Fibroblast of lung (primary cell): ENCODE measurements around the gene PWWP2B. TPM values are rescaled to one million over a fixed set of nuclear protein-coding genes. Genes with fewer than 3 reads are reported as not detected.

Experiments used
- DNase-seq, 2 donors: peaks; one replicate each; pipeline versions ENCODE4 v3.0.0 to v3.0.0-alpha.2; 2010; ENCODE audit warnings: low read depth in 2 of 2
- H2AFZ ChIP-seq: 2 replicates; pipeline ENCODE4 v1.5.1; 2012; ENCODE audit warnings: low read length, control low read depth, inconsistent platforms
- H3K27ac ChIP-seq: 2 replicates; pipeline ENCODE4 v1.5.1; 2011; ENCODE audit warnings: low read length, control low read depth; ENCODE audit not compliant: insufficient read depth
- H3K27me3 ChIP-seq: 2 replicates; pipeline ENCODE4 v1.5.1; 2011; ENCODE audit warnings: mild to moderate bottlenecking, low read length; ENCODE audit not compliant: control insufficient read depth, insufficient read depth
- H3K36me3 ChIP-seq: 2 replicates; pipeline ENCODE4 v1.5.1; 2011; ENCODE audit warnings: low read length; ENCODE audit not compliant: control insufficient read depth, insufficient read depth
- H3K4me1 ChIP-seq: 2 replicates; pipeline ENCODE4 v1.5.1; 2011; ENCODE audit warnings: low read length; ENCODE audit not compliant: control insufficient read depth, insufficient read depth; ENCODE audit errors: extremely low read depth
- H3K4me2 ChIP-seq: 2 replicates; pipeline ENCODE4 v1.5.1; 2011; ENCODE audit warnings: low read length, control low read depth; ENCODE audit not compliant: insufficient read depth; ENCODE audit errors: extremely low read depth
- H3K4me3 ChIP-seq, 4 experiments: fragments of 200-600 bp in 1 of 4; sonication (generic) in 1 of 4; replicated peaks in 1 of 4; 2 replicates each; pipeline ENCODE4 v1.5.1; 2011 to 2016; ENCODE audit warnings: low read length in 4 of 4, low read depth in 3 of 4, mild to moderate bottlenecking in 3 of 4, control low read depth in 2 of 4, inconsistent platforms in 1 of 4, mixed read lengths in 1 of 4; ENCODE audit not compliant: insufficient read depth in 1 of 4; ENCODE audit errors: control extremely low read depth in 1 of 4
- H3K79me2 ChIP-seq: 2 replicates; pipeline ENCODE4 v1.5.1; 2012; ENCODE audit warnings: mild to moderate bottlenecking, low read length, inconsistent platforms; ENCODE audit not compliant: control insufficient read depth, insufficient read depth
- H3K9ac ChIP-seq: 2 replicates; pipeline ENCODE4 v1.5.1; 2011; ENCODE audit warnings: mild to moderate bottlenecking, low read length, control low read depth; ENCODE audit not compliant: insufficient read depth
- H3K9me3 ChIP-seq: 2 replicates; pipeline ENCODE4 v1.5.1; 2012; ENCODE audit warnings: low read depth, low read length; ENCODE audit not compliant: control insufficient read depth, insufficient read depth
- H4K20me1 ChIP-seq: 2 replicates; pipeline ENCODE4 v1.5.1; 2011; ENCODE audit warnings: low read length; ENCODE audit not compliant: control insufficient read depth, insufficient read depth; ENCODE audit errors: extremely low read depth
- EZH2 ChIP-seq: IDR thresholded peaks from 2 replicates; pipeline ENCODE4 v1.5.1; 2012; ENCODE audit warnings: low read length, control low read depth, mild to moderate bottlenecking; ENCODE audit errors: missing control alignments
- polyA plus RNA-seq, 2 donors: library from polyadenylated mRNA; depleted of rRNA in 1 of 2; stranded (reverse) in 1 of 2; unstranded in 1 of 2; fragments of >200 nt; gene quantifications; 2 replicates each; pipeline ENCODE4 v1.2.1, GENCODE V29; 2011 to 2012; ENCODE audit warnings: missing spikeins in 1 of 2
- total RNA-seq: library from RNA; depleted of rRNA; stranded (reverse); fragments of >200 nt; gene quantifications from 2 replicates; pipeline ENCODE4 v1.2.1, GENCODE V29; 2014
- TF ChIP-seq, protein P1 (sequence below), 2 donors: IDR thresholded peaks in 1 of 2; conservative IDR thresholded peaks in 1 of 2; 1 replicate in 1 of 2; 2 replicates in 1 of 2; pipeline ENCODE4 v1.5.1; 2011 to 2012; ENCODE audit warnings: low read length in 2 of 2, control low read depth in 1 of 2, inconsistent platforms in 1 of 2, low read depth in 1 of 2, mild to moderate bottlenecking in 1 of 2

PWWP2B gene
- total and polyA plus RNA-seq, 2 donors (not counting 1 experiment from before 2014, with no cell fraction given), result 1.5 to 15.9 TPM

DNA sequence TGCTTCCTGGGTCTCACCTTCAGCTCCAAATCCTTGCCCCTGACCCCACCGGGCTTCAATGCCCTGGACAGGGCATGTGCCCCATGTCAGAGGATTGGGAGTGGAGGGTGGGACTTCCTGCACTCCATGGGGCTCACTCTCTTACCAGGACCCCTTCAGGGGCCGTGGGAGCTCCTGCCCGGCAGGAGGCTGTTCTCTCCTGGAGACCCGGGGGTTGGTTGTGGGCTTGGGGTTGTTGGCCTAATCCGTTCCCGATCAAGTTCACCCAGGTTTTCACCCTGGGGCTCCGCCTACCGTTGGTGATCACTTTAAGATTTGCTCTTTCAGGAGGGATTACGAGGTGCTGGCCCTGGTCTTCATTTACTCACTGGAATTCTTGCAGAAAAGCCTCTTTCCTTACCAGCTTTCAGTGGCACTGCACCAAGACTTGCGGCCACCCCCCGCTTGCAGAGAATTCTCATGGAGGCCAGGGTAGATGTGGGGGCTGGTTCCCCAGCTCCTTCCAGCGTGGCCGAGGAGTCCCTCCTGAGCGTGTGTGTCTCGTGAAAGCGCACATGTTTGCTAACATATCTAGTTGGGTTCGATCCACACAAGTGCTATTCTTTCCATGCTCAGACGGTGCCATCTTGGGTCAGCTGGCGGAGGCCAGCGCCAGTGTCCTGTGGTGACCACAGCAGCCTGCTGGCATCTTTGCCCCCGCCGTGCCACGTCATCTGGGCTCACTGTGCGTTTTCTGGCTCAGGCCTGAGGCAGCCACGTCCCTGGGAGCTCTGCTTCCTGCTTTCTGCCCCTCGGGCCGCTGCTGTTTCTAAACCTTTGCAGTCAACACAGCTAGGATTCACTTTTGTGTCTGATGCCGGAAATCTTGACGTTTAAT is 15.6 kb downstream of the PWWP2B start:
- H2AFZ ChIP-seq, result no peak overlapping the region
- H4K20me1 ChIP-seq, result no peaks in the 10 kb centered on the region
- no peaks in the 10 kb centered on the region for H3K36me3 ChIP-seq
- H3K9me3 ChIP-seq, result no peaks in the 10 kb centered on the region
- H3K4me2 ChIP-seq, result no peak overlapping the region
- DNase-seq, result no peak
- H3K9ac ChIP-seq, result no peak overlapping the region
- peaks cover 6% of the 10 kb centered on the region for H3K4me1 ChIP-seq
- no peaks in the 10 kb centered on the region for H3K79me2 ChIP-seq
- H3K27ac ChIP-seq, result no peak overlapping the region
- no peak overlapping the region for H3K4me3 ChIP-seq
- H3K27me3 ChIP-seq, result no peaks in the 10 kb centered on the region
- TF ChIP-seq EZH2, result no peak

DNA sequence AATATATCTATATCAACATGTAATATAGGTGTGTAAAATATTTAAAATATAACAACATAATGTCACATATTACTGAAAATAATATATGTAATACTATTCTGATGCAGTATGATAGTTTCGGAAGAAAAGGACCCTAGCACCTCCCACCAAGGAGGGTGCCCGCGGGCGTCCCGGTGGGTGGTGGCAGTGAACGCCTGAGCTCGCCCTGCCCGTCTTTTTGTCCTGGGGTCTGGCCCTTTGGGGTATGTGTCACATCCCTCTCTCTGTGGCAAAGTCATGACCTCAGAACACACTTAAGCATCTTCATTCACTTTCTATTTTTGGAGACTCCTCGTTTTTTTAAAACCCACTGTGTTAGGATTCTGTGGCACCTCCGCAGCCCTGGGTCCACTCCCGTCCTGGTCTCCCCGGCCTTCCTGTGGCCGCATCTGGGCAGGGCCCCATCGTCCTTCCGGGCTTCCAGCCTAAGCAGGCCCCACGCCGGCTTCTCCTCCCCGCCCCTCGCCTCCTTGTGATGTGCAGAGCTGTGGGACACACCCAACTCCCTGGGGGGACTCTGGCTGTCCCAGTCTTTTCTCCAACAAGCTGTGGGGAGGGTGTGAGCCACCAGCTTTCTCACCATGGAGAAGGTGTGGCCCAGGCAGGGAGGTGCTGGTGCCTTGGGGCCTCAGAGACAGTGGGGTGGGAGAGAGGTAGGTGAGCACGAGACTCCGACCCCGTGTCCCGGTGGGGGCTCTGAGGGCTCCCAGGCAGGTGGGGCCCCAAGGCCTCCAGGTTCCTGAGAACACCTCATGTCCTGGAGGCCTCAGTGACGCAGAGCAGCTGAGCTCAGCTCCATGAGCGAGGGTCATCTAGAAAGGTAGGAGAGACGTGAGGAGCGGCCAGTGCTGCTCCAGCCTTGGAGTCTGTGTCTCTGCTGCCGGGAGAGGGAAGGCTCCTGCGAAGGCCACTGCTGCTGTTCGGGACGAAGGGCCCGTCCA is 16.5 kb downstream of the PWWP2B start:
- Histone ChIP-seq H3K9me3 (no peaks in the 10 kb centered on the region), H3K9ac (no peak overlapping the region), H3K4me2 (no peak overlapping the region), H3K36me3 (no peaks in the 10 kb centered on the region), H3K27ac (no peak overlapping the region), H3K27me3 (no peaks in the 10 kb centered on the region), H3K4me3 (no peak overlapping the region), H4K20me1 (no peaks in the 10 kb centered on the region), H2AFZ (no peak overlapping the region), H3K79me2 (no peaks in the 10 kb centered on the region), H3K4me1 (peaks cover 4% of the 10 kb centered on the region)
- DNase-seq, result no peak
- TF ChIP-seq, protein P1, sequence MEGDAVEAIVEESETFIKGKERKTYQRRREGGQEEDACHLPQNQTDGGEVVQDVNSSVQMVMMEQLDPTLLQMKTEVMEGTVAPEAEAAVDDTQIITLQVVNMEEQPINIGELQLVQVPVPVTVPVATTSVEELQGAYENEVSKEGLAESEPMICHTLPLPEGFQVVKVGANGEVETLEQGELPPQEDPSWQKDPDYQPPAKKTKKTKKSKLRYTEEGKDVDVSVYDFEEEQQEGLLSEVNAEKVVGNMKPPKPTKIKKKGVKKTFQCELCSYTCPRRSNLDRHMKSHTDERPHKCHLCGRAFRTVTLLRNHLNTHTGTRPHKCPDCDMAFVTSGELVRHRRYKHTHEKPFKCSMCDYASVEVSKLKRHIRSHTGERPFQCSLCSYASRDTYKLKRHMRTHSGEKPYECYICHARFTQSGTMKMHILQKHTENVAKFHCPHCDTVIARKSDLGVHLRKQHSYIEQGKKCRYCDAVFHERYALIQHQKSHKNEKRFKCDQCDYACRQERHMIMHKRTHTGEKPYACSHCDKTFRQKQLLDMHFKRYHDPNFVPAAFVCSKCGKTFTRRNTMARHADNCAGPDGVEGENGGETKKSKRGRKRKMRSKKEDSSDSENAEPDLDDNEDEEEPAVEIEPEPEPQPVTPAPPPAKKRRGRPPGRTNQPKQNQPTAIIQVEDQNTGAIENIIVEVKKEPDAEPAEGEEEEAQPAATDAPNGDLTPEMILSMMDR (conservative IDR thresholded peaks at IDR 0.05 in 1 of 2, IDR thresholded peaks at IDR 0.05 in 1 of 2; ENCODE audit: low read depth in 1 of 2, low read length in 2 of 2), result no peak
- no peak for TF ChIP-seq EZH2

DNA sequence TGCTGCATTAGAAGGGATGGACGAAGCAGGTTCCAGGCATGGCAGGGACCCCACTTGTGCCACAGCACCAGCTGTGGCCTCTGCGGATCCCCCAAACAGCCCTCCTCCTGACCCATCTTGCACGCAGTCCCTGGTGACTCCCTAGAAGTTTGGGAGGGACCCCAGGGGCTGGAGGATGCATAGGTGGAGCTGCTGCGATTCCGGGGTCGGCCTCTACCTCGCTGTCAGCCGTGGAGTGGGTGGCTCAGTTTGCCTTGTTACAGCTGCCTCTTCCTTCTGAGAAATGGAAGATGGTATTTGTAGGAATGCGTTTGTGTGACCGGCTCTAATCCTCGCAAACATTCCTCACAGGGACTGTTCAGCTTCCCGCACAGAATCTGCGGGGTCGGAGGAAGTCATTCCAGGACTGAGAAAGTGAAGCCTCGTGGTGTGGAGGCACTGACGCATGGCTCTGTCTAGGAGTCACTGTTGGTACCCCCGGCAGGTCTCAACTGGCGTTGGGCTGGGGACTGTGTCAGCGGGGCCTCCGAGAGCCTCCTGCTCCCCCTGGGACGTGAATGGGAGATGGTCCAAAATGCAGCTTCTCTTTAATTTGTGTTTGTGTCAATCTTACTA is 17.5 kb downstream of the PWWP2B start:
- Histone ChIP-seq H4K20me1 (no peaks in the 10 kb centered on the region), H2AFZ (no peak overlapping the region), H3K4me3 (no peak overlapping the region), H3K4me2 (no peak overlapping the region), H3K9ac (no peak overlapping the region), H3K9me3 (no peaks in the 10 kb centered on the region), H3K27ac (no peak overlapping the region), H3K4me1 (peaks cover 4% of the 10 kb centered on the region), H3K36me3 (no peaks in the 10 kb centered on the region), H3K27me3 (no peaks in the 10 kb centered on the region), H3K79me2 (no peaks in the 10 kb centered on the region)
- no peak for TF ChIP-seq EZH2
- TF ChIP-seq, protein P1 (conservative IDR thresholded peaks at IDR 0.05 in 1 of 2, IDR thresholded peaks at IDR 0.05 in 1 of 2; ENCODE audit: low read depth in 1 of 2, low read length in 2 of 2), result no peak
- no peak for DNase-seq
